Spleen (tissue), 7 donors: ENCODE results near the gene NPBWR2.

ENCODE experiments used
- POLR2A ChIP-seq, 3 donors: fragments of 450-650 bp; IDR thresholded peaks; one replicate each; pipeline ENCODE4 v1.5.1; 2017; ENCODE audit warnings: antibody characterized with exemption in 3 of 3, mild to moderate bottlenecking in 1 of 3
- POLR2AphosphoS5 ChIP-seq, 3 donors: sonication (generic); formaldehyde crosslinking; IDR thresholded peaks; one replicate each; pipeline ENCODE4 v1.5.1; 2017; ENCODE audit warnings: antibody characterized with exemption in 3 of 3
- TF ChIP-seq, protein P1 (sequence below), 11 experiments: fragments of 200-600 bp in 7 of 11; fragments of 450-650 bp in 4 of 11; sonication (generic) in 4 of 11; IDR thresholded peaks in 8 of 11; conservative IDR thresholded peaks in 3 of 11; 1 replicate in 7 of 11; 2 replicates in 4 of 11; pipeline versions ENCODE4 v1.4.0 to v1.8.0; 2016 to 2021; ENCODE audit warnings: antibody characterized with exemption in 11 of 11, inconsistent platforms in 4 of 11, mild to moderate bottlenecking in 1 of 11
- donor health status: DM: no; HTN: no; CAD: no; lungs with moderate emphysema.
- donor health status: DM: no; HTN: no; CAD: no.
- donor health status: DM: no; HTN: no; CAD: no.

DNA sequence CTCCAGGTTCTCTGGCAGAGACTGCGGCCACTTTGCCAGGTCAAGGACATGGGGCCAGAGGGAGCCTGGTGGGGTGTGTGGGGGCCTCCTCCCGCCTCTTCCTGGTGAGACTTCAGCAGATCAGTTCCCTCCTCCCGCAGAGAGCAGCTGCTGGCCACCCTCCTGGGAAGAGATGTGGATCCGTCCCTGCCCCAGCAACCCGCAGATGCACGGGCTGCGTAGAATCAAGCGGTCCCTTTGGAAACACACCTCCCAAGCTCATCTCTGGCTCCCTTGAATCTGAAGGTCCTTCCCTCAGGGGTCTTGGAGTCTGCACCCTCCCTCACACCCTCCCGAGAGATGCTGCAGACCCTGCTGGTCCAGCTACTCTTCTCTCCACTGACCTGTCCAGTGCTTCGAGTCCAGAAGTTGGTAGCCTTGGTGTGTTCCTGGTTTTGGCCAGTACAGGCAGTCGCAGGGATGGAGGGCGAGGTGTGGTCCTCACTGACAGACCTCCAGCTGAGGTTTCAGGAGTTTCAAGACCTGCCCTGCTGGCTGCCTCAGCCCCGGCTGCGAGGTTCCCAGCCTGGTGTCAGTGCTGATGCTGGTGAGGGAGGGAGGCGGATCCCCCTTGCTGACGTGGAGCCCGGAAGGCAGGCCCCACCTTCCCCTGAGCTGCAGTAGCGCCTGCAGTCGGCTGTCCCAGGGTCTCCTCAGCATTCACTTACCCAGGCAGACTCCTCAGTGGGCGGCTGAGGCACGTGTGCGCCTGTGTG is at the start of gene NPBWR2:
- TF ChIP-seq, protein P1, sequence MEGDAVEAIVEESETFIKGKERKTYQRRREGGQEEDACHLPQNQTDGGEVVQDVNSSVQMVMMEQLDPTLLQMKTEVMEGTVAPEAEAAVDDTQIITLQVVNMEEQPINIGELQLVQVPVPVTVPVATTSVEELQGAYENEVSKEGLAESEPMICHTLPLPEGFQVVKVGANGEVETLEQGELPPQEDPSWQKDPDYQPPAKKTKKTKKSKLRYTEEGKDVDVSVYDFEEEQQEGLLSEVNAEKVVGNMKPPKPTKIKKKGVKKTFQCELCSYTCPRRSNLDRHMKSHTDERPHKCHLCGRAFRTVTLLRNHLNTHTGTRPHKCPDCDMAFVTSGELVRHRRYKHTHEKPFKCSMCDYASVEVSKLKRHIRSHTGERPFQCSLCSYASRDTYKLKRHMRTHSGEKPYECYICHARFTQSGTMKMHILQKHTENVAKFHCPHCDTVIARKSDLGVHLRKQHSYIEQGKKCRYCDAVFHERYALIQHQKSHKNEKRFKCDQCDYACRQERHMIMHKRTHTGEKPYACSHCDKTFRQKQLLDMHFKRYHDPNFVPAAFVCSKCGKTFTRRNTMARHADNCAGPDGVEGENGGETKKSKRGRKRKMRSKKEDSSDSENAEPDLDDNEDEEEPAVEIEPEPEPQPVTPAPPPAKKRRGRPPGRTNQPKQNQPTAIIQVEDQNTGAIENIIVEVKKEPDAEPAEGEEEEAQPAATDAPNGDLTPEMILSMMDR (IDR thresholded peaks at IDR 0.05 in 8 of 11, conservative IDR thresholded peaks at IDR 0.05 in 3 of 11): no peak
- TF ChIP-seq POLR2A (IDR thresholded peaks at IDR 0.05) (no peak), POLR2AphosphoS5 (IDR thresholded peaks at IDR 0.05) (peak in 2 of 3 donors; percentile 26 to 34)
